GM06990 (cell line): Measurements from ENCODE around the gene AUP1.

Source experiments
- DNase-seq: peaks from one replicate; pipeline ENCODE4 v3.0.0-alpha.2; 2011; ENCODE audit not compliant: insufficient read length; ENCODE audit errors: extremely low read depth
- H3K27me3 ChIP-seq: replicated peaks from 2 replicates; pipeline ENCODE4 v1.6.0; 2011; ENCODE audit warnings: low read length; ENCODE audit not compliant: control insufficient read depth, insufficient read depth
- H3K36me3 ChIP-seq: 2 replicates; pipeline ENCODE4 v1.5.1; 2011; ENCODE audit warnings: low read length; ENCODE audit not compliant: control insufficient read depth, insufficient read depth
- H3K4me3 ChIP-seq: replicated peaks from 2 replicates; pipeline ENCODE4 v1.5.1; 2011; ENCODE audit warnings: low read depth, mild to moderate bottlenecking, control low read depth, low read length
- TF ChIP-seq, protein P1 (sequence below): IDR thresholded peaks from 2 replicates; pipeline ENCODE4 v1.5.1; 2011; ENCODE audit warnings: low read length, control low read depth, mild to moderate bottlenecking, inconsistent platforms; ENCODE audit not compliant: insufficient read depth, poor library complexity, severe bottlenecking

The AUP1 gene

DNA sequence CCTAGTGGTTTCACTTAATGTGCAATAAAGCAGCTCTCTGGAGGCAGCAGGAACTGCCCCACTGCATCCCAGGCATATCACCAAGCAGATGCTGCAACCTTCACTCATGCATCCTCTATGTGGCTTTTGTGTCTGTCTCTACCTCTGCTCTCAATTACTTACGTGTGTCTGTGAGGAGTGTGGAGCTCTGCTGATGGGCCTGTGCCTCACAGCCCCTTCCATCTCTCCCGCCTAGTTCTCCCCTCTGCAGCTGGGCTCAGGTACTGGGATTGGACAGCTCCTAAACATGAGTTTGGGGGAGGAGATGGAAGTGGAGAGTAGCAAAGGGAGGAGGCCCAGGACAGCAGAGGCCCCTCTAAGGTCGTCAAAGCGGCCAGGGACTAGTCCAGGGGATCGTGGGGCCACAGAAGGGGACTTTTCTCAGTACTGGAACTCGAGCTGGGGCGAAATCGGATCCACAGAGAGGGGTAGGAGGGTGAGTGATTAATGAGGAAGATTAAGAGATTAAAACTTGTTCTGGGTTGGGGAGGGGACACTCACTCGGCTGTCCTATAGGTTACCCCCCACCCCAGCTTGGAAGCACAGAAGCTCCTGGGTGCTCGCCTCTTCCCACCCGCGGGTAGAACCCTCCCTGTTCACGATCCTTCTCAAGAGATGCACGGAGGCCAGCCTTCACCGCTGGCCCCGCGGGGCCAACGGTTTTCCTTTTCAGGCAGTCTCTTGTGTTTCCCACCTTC is 28.0 kb downstream of the AUP1 start:
- Histone ChIP-seq H3K27me3 (peaks cover 2% of the 10 kb centered on the region), H3K4me3 (no peak overlapping the region)
- no peak for DNase-seq

DNA sequence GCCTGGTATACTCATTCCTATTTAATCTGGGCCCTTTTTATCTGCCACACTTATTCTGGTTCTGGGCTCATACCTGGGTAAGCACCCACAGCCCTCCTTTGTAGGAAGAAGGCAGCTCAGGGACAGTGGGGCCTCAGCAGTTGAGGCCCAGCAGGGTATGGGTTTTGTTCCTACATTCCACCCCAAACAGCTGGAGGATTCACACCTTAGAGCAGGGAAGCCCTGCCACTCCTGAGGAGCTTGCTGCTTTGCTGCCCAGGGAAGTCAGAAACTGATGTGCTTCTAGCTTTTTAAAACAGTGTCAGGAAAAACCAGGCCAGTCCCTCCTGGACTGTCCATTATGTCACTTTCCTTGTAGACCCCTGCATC is 28.9 kb downstream of the AUP1 start:
- Histone ChIP-seq H3K36me3 (peaks cover 1% of the 10 kb centered on the region), H3K27me3 (peaks cover 2% of the 10 kb centered on the region), H3K4me3 (no peak overlapping the region)
- DNase-seq: no peak
- TF ChIP-seq, protein P1, sequence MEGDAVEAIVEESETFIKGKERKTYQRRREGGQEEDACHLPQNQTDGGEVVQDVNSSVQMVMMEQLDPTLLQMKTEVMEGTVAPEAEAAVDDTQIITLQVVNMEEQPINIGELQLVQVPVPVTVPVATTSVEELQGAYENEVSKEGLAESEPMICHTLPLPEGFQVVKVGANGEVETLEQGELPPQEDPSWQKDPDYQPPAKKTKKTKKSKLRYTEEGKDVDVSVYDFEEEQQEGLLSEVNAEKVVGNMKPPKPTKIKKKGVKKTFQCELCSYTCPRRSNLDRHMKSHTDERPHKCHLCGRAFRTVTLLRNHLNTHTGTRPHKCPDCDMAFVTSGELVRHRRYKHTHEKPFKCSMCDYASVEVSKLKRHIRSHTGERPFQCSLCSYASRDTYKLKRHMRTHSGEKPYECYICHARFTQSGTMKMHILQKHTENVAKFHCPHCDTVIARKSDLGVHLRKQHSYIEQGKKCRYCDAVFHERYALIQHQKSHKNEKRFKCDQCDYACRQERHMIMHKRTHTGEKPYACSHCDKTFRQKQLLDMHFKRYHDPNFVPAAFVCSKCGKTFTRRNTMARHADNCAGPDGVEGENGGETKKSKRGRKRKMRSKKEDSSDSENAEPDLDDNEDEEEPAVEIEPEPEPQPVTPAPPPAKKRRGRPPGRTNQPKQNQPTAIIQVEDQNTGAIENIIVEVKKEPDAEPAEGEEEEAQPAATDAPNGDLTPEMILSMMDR: no peak

More for the DNA sequence above, 28.0 kb downstream of the AUP1 start:
- TF ChIP-seq, protein P1: no peak
- H3K36me3 ChIP-seq: peaks cover 4% of the 10 kb centered on the region

DNA sequence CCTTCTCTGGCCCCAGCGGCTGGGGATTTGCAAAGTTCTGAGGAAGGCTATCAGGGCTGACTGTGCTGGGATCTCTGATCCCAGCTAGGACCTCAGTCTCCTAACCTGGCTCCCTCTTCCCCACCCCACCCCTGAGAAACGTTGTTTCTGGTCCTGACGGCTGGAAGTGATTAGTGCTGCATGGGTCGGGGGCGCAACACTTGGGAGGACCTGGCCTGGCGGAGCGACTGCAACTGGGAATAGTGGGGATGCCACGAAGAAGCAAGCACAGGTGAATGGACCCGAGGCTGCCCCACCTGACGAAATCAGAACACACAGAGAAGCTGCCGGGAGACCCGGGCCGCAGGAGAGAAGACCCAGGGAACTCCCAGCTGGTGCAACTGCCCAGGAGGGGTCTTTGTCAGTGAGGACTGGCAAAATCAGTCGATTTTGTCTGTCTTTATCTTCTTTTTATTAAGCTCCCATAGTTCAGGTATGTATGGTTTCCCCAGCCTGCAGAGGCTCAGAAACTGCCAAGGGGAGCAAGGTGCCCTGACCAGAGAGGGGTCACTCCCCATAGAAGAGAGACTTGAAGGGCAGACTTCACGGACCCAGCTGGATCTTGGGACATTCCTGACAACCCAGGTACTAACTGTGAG is 29.4 kb downstream of the AUP1 start:
- no peak for DNase-seq
- Histone ChIP-seq H3K4me3 (no peak overlapping the region), H3K36me3 (no peaks in the 10 kb centered on the region; the same call in 1 of the 2 replicates), H3K27me3 (peaks cover 2% of the 10 kb centered on the region)
- TF ChIP-seq, protein P1: no peak

DNA sequence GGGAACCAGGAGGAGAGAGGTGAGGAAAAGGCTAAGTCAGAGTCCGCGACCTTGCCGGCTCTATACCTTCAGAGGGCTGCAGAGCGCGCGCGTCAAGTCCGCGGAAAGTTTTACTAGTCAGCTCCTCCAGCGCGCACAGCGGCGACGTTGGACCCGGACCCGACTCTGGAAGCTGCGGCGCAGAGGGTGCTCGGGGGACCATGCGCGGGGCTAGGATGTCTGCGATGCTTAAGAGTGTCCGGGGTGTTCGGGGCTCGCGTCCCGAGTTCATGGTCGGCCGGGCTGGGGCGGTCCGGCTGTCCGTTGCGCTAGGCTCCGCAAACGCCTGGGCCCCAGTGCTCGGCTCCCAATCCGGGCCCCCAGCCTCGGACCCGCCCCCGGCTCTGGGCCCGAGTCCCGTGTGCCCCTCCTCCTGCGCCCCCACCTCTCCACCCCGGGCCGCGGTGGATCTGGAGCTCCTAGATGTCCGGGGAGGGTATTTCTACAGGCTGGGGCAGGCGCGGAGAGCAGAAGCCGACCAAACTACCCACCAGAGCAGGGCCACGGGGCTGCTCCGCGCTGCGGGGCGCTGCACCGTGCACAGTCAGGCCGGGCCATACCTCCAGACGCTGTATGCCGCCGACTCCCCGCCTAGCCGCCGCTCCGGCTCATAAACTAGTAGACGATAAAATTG is 30.1 kb downstream of the AUP1 start, which contains the start of gene LBX2:
LBX2 (minus strand) TSS at position 337 of the 673 bp plus-strand sequence; CDS start at position 271, 66 bp downstream.
- DNase-seq: no peak
- no peaks in the 10 kb centered on the region for H3K36me3 ChIP-seq
- peaks cover 2% of the 10 kb centered on the region for H3K27me3 ChIP-seq
- TF ChIP-seq, protein P1: no peak
- H3K4me3 ChIP-seq: peak within 1 kb of the TSS; percentile 46

DNA sequence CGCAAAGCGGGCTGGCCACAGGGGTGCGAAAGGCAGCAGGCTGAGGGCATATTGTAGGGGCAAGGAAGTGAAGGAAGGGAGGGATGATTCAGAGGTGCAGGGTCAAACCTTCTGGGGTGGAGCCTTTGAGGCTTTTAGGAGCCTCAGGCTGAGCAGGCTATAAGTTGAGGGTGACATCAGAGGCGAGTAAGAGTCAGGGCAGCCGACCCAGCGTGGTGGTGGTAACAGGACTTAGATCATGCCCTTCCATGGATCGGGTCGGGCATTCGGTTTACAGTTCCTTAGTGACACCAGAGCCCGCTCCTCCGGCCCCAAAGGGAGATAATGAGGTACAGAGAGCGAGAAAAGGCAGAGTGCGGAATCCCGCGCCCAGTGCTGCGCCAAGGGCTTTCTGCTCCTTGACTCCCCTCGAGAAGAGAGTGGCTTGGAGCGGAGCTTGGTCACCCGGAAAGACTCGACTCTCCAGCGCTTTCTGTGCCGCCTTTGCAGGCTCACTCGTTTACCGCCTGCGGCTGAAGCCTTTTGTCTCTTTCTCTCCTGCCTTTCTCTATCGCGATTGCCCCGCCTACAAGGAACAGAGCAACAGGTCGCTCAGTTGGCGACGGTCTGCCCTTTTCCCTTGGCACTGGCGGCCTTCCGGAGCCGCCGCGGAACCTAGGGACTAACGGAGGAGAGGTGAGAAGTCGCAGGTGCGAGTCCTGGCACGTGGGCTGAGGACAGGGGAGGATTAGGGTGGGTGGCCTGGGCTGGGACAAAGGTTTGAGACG is 30.8 kb downstream of the AUP1 start:
- peaks cover 2% of the 10 kb centered on the region for H3K27me3 ChIP-seq
- H3K4me3 ChIP-seq: peak overlapping the region; percentile 46
- DNase-seq: no peak
- TF ChIP-seq, protein P1: no peak
- H3K36me3 ChIP-seq: no peaks in the 10 kb centered on the region
